ENCODE measurements around the gene BRD9.

BRD9 gene

GRCh38 chr5:922436-923280 is 30.1 kb upstream of the BRD9 start:
- no peaks in the 10 kb centered on the region for H3K79me2 ChIP-seq (ENCODE audit: insufficient read depth, low read length)
- no peaks in the 10 kb centered on the region for H3F3A ChIP-seq (ENCODE audit: insufficient read depth, low read length)
- TF ChIP-seq, protein P1, sequence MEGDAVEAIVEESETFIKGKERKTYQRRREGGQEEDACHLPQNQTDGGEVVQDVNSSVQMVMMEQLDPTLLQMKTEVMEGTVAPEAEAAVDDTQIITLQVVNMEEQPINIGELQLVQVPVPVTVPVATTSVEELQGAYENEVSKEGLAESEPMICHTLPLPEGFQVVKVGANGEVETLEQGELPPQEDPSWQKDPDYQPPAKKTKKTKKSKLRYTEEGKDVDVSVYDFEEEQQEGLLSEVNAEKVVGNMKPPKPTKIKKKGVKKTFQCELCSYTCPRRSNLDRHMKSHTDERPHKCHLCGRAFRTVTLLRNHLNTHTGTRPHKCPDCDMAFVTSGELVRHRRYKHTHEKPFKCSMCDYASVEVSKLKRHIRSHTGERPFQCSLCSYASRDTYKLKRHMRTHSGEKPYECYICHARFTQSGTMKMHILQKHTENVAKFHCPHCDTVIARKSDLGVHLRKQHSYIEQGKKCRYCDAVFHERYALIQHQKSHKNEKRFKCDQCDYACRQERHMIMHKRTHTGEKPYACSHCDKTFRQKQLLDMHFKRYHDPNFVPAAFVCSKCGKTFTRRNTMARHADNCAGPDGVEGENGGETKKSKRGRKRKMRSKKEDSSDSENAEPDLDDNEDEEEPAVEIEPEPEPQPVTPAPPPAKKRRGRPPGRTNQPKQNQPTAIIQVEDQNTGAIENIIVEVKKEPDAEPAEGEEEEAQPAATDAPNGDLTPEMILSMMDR (IDR thresholded peaks at IDR 0.05; ENCODE audit: low read length) = no peak
- no peak overlapping the region for H2AFZ ChIP-seq (ENCODE audit: low read length)
- H3K4me1 ChIP-seq (ENCODE audit: insufficient read depth, low read length, severe bottlenecking) = no peaks in the 10 kb centered on the region
- no peak overlapping the region for H3K4me2 ChIP-seq (ENCODE audit: low read length)
- H3K27me3 ChIP-seq (ENCODE audit: insufficient read depth, low read length) = no peaks in the 10 kb centered on the region
- H3K4me3 ChIP-seq (ENCODE audit: low read depth, low read length, poor library complexity, severe bottlenecking) = no peak overlapping the region
- no peaks in the 10 kb centered on the region for H4K20me1 ChIP-seq (ENCODE audit: insufficient read depth, low read length)
- no peaks in the 10 kb centered on the region for H3K9me2 ChIP-seq (ENCODE audit: low read depth, low read length)
- H3K27ac ChIP-seq (ENCODE audit: low read depth, low read length, poor library complexity, severe bottlenecking) = no peak overlapping the region
- peaks cover 13% of the 10 kb centered on the region for H3K36me3 ChIP-seq (ENCODE audit: insufficient read depth, low read length)
- H3K9ac ChIP-seq (ENCODE audit: low read length) = no peak overlapping the region
- H3K9me3 ChIP-seq (ENCODE audit: low read length) = no peaks in the 10 kb centered on the region

DNA sequence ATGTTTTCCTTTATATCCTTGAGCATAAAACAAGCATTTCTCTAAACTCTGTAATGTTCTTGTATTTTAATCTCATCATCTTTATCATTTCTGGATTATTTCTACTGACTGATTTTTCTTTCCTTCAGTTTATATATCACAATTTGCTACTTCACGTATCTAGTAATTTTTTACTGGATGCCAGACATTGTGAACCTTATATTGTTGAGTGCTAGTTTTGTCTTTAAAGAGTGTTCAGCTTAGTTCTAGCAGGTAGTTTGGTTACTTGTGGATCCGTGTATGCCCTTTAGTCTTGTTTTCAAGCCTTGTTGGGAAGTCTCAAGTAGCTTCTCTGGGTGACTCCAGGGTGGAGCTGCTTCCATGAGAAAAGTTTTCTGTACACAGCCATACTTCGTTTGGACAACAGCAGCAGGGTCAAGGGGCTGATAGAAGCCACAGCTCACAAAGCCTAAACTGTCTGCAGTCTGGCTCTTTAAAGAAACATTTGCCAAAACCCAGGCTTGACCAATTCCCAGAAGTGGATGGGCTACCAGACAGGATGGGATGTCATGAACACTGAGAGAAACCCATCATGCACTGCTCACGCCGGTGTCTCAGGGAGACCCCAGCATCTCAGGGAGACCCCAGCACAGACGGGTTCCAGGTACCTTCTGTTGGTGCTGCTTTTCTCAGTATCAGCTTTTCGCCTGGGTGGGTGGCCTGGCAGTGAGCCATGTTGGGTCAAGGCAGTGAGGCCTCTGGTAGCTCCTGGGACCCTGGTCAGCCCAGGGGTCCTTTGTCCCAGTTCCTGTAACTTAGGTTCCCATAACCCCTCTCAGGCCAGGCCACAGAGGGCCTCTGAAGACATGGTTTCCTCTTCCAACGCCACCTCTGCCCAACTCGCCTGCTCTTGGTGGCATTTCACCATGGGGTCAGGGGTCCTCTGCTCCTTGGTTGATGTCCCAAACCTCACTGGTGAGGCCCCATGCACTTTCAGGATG is 29.1 kb upstream of the BRD9 start:
- Histone ChIP-seq H3K9me2 (ENCODE audit: low read depth, low read length) (no peaks in the 10 kb centered on the region), H3K9me3 (ENCODE audit: low read length) (no peaks in the 10 kb centered on the region), H3K27me3 (ENCODE audit: insufficient read depth, low read length) (no peaks in the 10 kb centered on the region), H3K4me3 (ENCODE audit: low read depth, low read length, poor library complexity, severe bottlenecking) (no peak overlapping the region), H4K20me1 (ENCODE audit: insufficient read depth, low read length) (no peaks in the 10 kb centered on the region), H3K4me1 (ENCODE audit: insufficient read depth, low read length, severe bottlenecking) (no peaks in the 10 kb centered on the region), H3K36me3 (ENCODE audit: insufficient read depth, low read length) (peaks cover 21% of the 10 kb centered on the region), H3K79me2 (ENCODE audit: insufficient read depth, low read length) (no peaks in the 10 kb centered on the region), H3K4me2 (ENCODE audit: low read length) (no peak overlapping the region), H2AFZ (ENCODE audit: low read length) (no peak overlapping the region), H3F3A (ENCODE audit: insufficient read depth, low read length) (no peaks in the 10 kb centered on the region), H3K9ac (ENCODE audit: low read length) (no peak overlapping the region), H3K27ac (ENCODE audit: low read depth, low read length, poor library complexity, severe bottlenecking) (no peak overlapping the region)
- TF ChIP-seq, protein P1 (IDR thresholded peaks at IDR 0.05; ENCODE audit: low read length) = no peak
- no peak for TF ChIP-seq EZH2 (IDR thresholded peaks at IDR 0.05; ENCODE audit: borderline replicate concordance, low read length)

GRCh38 chr5:920321-920720 is 27.7 kb upstream of the BRD9 start:
- TF ChIP-seq EZH2 (IDR thresholded peaks at IDR 0.05; ENCODE audit: borderline replicate concordance, low read length) = no peak
- TF ChIP-seq, protein P1 (IDR thresholded peaks at IDR 0.05; ENCODE audit: low read length) = no peak
- Histone ChIP-seq H3K4me1 (ENCODE audit: insufficient read depth, low read length, severe bottlenecking) (no peaks in the 10 kb centered on the region), H4K20me1 (ENCODE audit: insufficient read depth, low read length) (no peaks in the 10 kb centered on the region), H3K4me3 (ENCODE audit: low read depth, low read length, poor library complexity, severe bottlenecking) (no peak overlapping the region), H2AFZ (ENCODE audit: low read length) (no peak overlapping the region), H3K27me3 (ENCODE audit: insufficient read depth, low read length) (no peaks in the 10 kb centered on the region), H3K4me2 (ENCODE audit: low read length) (no peak overlapping the region), H3K9me2 (ENCODE audit: low read depth, low read length) (no peaks in the 10 kb centered on the region), H3K9me3 (ENCODE audit: low read length) (no peaks in the 10 kb centered on the region), H3K9ac (ENCODE audit: low read length) (no peak overlapping the region), H3K36me3 (ENCODE audit: insufficient read depth, low read length) (peaks cover 32% of the 10 kb centered on the region), H3F3A (ENCODE audit: insufficient read depth, low read length) (no peaks in the 10 kb centered on the region), H3K79me2 (ENCODE audit: insufficient read depth, low read length) (no peaks in the 10 kb centered on the region), H3K27ac (ENCODE audit: low read depth, low read length, poor library complexity, severe bottlenecking) (no peak overlapping the region)
